C4-2B (cell line): Measurements from ENCODE around the gene GRID1.

Experiments
- H3K27ac ChIP-seq: fragments of 450-650 bp; 2 replicates; pipeline ENCODE4 v1.5.1; 2017
- ZFX ChIP-seq: fragments of 450-650 bp; IDR thresholded peaks from 2 replicates; pipeline ENCODE4 v1.6.1; 2017
- TF ChIP-seq, protein P1 (sequence below): fragments of 450-650 bp; conservative IDR thresholded peaks from 2 replicates; pipeline ENCODE4 v1.5.1; 2017; ENCODE audit warnings: mild to moderate bottlenecking

Gene GRID1

DNA sequence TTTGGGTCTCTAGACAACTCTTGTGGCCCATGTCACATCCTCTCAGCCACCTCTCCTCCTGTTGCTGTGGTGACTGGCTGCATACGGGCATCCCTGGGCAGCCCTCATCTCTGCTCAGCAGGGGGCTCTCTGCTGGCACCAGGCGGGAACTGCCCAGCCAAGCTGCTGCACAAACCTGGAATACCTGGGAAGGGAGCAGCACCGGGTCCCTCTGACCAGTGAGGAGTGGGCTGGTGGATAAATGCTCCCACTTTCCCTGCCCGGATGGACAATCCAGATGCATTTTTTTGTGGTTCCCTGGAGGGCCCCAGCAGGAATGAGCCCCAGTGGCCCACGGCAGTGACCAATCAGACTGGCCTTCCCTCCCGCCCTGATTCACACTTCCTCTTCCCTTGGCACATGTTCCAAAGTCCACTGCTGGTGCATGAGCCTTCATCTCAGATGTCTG lies 21.9 kb downstream of the GRID1 start:
- TF ChIP-seq, protein P1, sequence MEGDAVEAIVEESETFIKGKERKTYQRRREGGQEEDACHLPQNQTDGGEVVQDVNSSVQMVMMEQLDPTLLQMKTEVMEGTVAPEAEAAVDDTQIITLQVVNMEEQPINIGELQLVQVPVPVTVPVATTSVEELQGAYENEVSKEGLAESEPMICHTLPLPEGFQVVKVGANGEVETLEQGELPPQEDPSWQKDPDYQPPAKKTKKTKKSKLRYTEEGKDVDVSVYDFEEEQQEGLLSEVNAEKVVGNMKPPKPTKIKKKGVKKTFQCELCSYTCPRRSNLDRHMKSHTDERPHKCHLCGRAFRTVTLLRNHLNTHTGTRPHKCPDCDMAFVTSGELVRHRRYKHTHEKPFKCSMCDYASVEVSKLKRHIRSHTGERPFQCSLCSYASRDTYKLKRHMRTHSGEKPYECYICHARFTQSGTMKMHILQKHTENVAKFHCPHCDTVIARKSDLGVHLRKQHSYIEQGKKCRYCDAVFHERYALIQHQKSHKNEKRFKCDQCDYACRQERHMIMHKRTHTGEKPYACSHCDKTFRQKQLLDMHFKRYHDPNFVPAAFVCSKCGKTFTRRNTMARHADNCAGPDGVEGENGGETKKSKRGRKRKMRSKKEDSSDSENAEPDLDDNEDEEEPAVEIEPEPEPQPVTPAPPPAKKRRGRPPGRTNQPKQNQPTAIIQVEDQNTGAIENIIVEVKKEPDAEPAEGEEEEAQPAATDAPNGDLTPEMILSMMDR, result no peak
- H3K27ac ChIP-seq, result no peak overlapping the region

DNA sequence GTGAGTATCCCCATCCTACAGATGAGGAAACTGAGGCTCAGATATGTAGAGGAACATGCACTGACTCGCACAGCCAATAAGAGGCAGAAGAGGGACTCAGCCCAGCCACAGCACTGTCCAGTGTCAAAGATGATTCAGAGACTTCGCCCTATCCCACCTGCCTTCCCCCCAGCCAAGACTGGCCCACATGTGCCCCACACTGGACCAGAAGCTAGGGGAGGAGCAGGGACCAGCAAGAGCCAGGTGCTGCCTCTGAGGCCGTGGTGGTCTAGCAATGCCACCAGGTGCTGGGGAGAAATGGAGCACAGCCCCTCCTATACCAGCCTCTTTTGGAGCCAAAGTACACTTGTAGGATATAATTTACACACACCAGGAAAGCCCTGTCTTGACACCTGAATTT lies 22.3 kb downstream of the GRID1 start:
- no peak overlapping the region for H3K27ac ChIP-seq
- TF ChIP-seq, protein P1, result no peak
- TF ChIP-seq ZFX, result no peak

- TF ChIP-seq ZFX, result no peak
- TF ChIP-seq, protein P1, result no peak
- H3K27ac ChIP-seq, result no peak overlapping the region
Measured at GRCh38 chr10:86343761-86344160, 22.8 kb downstream of the GRID1 start.

DNA sequence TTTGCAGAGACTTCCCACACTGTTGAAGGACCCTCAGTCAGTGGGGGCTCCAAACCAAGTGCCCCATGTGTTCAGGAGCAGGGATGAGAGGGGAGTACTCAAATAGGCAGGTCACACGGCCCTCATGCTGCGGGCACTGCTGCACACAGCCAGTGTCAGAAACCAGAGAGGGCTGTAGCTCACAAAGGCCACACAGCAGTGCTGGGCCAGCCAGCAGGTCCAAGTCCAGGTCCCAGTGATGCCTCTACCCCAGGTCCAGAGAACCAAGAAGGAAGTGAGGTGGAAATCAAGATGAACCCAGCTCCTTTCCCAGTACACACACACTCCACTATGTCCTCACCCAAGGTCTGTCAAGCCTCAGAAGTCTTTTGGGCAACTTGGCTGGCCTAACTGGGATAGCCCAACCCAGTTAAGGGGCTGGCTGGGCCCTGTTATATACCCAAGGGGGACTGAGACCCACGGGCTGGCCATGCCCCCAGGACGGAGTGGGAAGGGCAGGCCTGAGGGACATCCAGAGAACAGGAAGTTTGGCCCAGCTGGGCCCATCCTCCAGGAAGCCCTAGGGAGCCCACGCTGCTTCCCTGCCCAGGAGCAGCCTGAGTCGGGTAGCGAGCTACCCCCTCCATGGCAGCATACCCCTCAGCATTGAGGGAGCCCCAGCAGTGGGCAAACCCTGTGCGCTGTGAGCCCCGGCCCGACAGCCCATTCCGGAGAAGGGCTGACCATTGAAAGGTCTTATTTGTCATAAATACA lies 24.3 kb downstream of the GRID1 start:
- no peak overlapping the region for H3K27ac ChIP-seq
- TF ChIP-seq, protein P1, result no peak
- no peak for TF ChIP-seq ZFX

DNA sequence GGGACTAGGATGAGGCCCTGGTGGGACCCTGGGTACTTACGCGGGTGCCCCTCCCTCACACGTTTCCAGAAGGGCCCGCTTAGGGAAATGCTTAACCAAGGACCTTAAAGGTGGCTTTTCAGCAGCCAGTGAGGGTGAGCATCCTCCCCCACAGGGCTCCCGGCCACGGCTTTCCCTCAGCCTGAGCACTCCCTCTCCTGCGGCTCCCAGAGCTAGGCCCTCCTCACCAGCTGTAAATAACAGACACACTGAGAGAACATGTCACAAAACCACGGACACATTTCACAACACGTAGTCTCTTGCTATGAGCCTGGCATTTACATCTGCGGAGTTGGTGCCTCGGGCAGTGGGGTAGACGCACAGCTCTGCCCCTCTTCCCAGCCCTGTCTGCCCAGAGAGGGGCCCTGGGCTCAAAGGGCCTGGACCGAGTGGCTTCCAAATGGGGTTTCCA lies 25.2 kb downstream of the GRID1 start:
- H3K27ac ChIP-seq, result no peak overlapping the region
- TF ChIP-seq ZFX, result no peak
- TF ChIP-seq, protein P1, result no peak

DNA sequence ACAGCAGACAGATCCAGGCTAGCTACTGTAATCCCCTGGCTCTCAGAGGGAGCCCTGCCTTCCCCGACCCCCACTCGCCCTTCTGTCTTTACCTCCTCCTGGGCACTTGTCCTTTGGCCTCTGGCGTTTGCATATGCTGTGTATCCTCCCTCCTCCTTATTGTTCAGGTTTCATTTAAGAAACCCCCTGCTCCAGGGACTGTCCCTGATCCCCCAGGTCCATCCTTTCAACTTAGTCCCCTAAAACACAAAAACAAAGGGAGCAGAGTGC lies 25.7 kb downstream of the GRID1 start:
- H3K27ac ChIP-seq, result no peak overlapping the region
- TF ChIP-seq, protein P1, result no peak
- TF ChIP-seq ZFX, result no peak

- no peak overlapping the region for H3K27ac ChIP-seq
- TF ChIP-seq, protein P1, result no peak
- no peak for TF ChIP-seq ZFX
Measured at GRCh38 chr10:86340176-86340990, 26.2 kb downstream of the GRID1 start.
